GM23338 (cell line): ENCODE measurements around the gene NUBPL.

Source experiments
- CREB1 ChIP-seq: fragments of 250-450 bp; sonication (Bioruptor Pico); IDR thresholded peaks from 2 replicates; pipeline ENCODE4 v1.5.0; 2020; ENCODE audit warnings: low read depth, mild to moderate bottlenecking, moderate library complexity
- CTCF ChIP-seq, 2 experiments: fragments of 200-600 bp in 1 of 2; sonication (generic) in 1 of 2; conservative IDR thresholded peaks; 2 replicates each; pipeline versions ENCODE4 v1.5.1 to v1.6.1; 2016 to 2017; ENCODE audit warnings: antibody characterized with exemption in 2 of 2, low read depth in 2 of 2, mild to moderate bottlenecking in 2 of 2, moderate library complexity in 1 of 2
- EZH2 ChIP-seq: fragments of 200-600 bp; sonication (generic); IDR thresholded peaks from one replicate; pipeline ENCODE4 v1.8.0; 2017; ENCODE audit warnings: antibody characterized with exemption, mild to moderate bottlenecking, low read depth; ENCODE audit not compliant: unreplicated experiment
- EZH2phosphoT487 ChIP-seq: fragments of 200-600 bp; sonication (generic); IDR thresholded peaks from one replicate; pipeline ENCODE4 v1.8.1; 2018; ENCODE audit warnings: antibody characterized with exemption; ENCODE audit not compliant: unreplicated experiment
- JUNB ChIP-seq: IDR thresholded peaks from one replicate; pipeline ENCODE4 v1.6.1; 2016; ENCODE audit warnings: antibody characterized with exemption; ENCODE audit not compliant: unreplicated experiment
- POLR2AphosphoS5 ChIP-seq: IDR thresholded peaks from 2 replicates; pipeline ENCODE4 v1.6.1; 2016; ENCODE audit warnings: antibody characterized with exemption, low read depth
- ZNF114 ChIP-seq: fragments of 250-450 bp; sonication (Bioruptor Pico); IDR thresholded peaks from 2 replicates; pipeline ENCODE4 v1.5.0; 2020; ENCODE audit warnings: mild to moderate bottlenecking, moderate library complexity
- ZNF331 ChIP-seq: fragments of 250-450 bp; sonication (Bioruptor Pico); IDR thresholded peaks from 2 replicates; pipeline ENCODE4 v1.5.0; 2020; ENCODE audit warnings: low read depth, mild to moderate bottlenecking, moderate library complexity
- ZNF462 ChIP-seq: fragments of 250-450 bp; sonication (Bioruptor Pico); IDR thresholded peaks from 2 replicates; pipeline ENCODE4 v1.5.0; 2020; ENCODE audit warnings: mild to moderate bottlenecking, moderate library complexity
- TF ChIP-seq, protein P1 (sequence below): IDR thresholded peaks from one replicate; pipeline ENCODE4 v1.6.1; 2018; ENCODE audit warnings: antibody characterized with exemption; ENCODE audit not compliant: unreplicated experiment
- TF ChIP-seq, protein P2 (sequence below): IDR thresholded peaks from 2 replicates; pipeline ENCODE4 v1.6.1; 2016; ENCODE audit warnings: antibody characterized with exemption

GRCh38 chr14:31781578-31781977, 220.4 kb downstream of the NUBPL start:
- TF ChIP-seq POLR2AphosphoS5, result no peak
- TF ChIP-seq EZH2, result no peak
- TF ChIP-seq CTCF (conservative IDR thresholded peaks at IDR 0.05; ENCODE audit: low read depth in 2 of 2), result no peak
- TF ChIP-seq, protein P1, sequence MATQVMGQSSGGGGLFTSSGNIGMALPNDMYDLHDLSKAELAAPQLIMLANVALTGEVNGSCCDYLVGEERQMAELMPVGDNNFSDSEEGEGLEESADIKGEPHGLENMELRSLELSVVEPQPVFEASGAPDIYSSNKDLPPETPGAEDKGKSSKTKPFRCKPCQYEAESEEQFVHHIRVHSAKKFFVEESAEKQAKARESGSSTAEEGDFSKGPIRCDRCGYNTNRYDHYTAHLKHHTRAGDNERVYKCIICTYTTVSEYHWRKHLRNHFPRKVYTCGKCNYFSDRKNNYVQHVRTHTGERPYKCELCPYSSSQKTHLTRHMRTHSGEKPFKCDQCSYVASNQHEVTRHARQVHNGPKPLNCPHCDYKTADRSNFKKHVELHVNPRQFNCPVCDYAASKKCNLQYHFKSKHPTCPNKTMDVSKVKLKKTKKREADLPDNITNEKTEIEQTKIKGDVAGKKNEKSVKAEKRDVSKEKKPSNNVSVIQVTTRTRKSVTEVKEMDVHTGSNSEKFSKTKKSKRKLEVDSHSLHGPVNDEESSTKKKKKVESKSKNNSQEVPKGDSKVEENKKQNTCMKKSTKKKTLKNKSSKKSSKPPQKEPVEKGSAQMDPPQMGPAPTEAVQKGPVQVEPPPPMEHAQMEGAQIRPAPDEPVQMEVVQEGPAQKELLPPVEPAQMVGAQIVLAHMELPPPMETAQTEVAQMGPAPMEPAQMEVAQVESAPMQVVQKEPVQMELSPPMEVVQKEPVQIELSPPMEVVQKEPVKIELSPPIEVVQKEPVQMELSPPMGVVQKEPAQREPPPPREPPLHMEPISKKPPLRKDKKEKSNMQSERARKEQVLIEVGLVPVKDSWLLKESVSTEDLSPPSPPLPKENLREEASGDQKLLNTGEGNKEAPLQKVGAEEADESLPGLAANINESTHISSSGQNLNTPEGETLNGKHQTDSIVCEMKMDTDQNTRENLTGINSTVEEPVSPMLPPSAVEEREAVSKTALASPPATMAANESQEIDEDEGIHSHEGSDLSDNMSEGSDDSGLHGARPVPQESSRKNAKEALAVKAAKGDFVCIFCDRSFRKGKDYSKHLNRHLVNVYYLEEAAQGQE, result no peak
- no peak for TF ChIP-seq ZNF331
- TF ChIP-seq EZH2phosphoT487, result no peak
- no peak for TF ChIP-seq JUNB
- TF ChIP-seq, protein P2, sequence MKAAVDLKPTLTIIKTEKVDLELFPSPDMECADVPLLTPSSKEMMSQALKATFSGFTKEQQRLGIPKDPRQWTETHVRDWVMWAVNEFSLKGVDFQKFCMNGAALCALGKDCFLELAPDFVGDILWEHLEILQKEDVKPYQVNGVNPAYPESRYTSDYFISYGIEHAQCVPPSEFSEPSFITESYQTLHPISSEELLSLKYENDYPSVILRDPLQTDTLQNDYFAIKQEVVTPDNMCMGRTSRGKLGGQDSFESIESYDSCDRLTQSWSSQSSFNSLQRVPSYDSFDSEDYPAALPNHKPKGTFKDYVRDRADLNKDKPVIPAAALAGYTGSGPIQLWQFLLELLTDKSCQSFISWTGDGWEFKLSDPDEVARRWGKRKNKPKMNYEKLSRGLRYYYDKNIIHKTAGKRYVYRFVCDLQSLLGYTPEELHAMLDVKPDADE, result no peak
- TF ChIP-seq CREB1 (CRISPR knock-in tag), result no peak
- TF ChIP-seq ZNF462 (CRISPR knock-in tag), result no peak
- no peak for TF ChIP-seq ZNF114
